Middle frontal gyrus (tissue), 1 donor: ENCODE results near the gene KRTAP5-8.
"Not testable (repeated sequence)": the region's sequence is repeated elsewhere in the genome, so short reads cannot be mapped to it uniquely, and the experiment has no call there.

Experiments
- DNase-seq: peaks from one replicate; pipeline ENCODE4 v3.0.0-alpha.2; 2015; ENCODE audit warnings: low spot score; ENCODE audit errors: extremely low spot score

The KRTAP5-8 gene

DNA sequence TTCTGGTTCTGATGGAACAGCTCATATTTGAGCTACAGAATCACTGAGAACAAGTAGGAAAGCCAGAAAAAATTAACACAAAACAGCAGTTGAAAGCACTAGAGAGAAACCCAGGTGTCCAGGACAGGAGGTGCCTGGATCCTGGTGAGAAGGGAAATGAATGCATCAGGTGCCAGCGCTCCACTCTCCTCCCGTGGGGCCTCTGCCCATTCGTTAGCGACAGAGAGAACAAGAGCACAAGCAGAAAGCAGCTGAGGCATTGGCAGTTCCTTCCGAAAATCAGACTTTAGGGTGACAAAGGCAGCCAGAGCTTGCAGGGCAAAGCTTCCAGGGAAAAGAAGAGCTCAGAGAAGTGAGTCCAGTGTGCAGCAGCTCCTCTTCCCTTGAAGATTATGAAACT lies 30.7 kb upstream of the KRTAP5-8 start:
- DNase-seq: no peak

DNA sequence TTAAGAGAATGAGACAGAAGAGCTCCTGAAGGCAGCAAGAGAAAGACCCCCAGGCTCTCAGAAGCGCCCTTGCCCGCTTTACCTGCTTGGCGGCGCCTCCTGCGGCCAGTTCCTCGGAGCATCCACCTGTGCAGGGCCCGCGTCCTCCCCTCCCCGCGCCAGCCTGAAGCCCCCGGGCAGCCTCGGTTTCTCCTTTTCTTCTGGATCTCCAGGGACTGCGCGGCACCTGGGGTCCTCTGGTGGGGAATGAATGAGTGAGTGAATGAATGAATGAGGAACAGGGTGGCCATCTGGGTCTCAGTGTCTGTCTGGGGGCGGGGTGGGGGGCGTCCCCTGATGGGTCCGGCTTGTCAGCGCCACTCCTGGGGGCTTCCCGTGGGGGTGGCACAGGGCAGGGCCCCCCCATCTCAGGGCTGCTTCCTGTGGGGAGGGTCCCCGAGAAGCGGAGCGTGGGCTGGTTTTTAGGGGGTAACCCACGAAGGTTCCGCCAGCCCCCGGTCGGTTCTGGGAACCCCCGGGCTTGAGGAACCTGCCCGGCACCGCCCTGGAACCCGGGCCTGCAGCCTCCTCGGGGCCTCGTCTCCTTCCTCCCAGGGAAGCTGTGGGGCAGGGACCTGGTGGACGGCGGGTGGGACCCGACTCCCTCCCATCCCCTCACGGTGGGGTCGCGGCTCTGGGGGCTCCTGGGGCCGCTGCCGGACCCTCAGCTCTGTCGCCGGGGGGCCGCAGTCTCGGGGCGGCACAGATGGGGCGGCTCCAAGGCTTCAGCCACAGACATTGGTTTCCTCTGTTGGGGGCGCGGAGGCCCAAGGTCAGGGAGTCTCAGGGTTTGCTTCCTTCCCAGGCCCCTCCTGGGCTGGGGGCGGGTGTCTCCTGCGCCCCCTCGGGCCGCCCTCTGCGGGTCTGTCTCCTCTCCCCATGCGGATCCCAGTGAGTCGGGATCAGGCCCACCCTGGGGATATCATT lies 19.0 kb upstream of the KRTAP5-8 start:
- no peak for DNase-seq

DNA sequence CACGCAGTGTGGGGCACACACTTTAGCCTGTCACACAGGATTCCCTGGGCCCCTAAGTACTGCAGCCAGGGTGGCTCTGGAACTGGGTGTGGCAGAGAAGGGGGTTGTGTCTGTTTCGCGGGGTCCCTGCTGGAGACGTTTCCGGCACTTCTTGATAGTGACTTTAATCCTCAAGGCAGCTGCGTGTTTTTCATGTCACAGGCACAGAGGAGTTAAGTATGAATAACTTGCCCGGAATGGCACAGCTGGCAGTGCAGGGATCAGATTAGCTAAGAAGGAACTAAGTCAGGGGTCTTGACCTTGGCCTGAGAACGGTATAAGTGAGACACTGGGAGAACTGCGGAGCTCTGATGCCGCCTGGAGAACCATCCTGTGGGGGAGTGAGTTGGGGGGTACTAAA lies 18.3 kb upstream of the KRTAP5-8 start:
- no peak for DNase-seq

DNA sequence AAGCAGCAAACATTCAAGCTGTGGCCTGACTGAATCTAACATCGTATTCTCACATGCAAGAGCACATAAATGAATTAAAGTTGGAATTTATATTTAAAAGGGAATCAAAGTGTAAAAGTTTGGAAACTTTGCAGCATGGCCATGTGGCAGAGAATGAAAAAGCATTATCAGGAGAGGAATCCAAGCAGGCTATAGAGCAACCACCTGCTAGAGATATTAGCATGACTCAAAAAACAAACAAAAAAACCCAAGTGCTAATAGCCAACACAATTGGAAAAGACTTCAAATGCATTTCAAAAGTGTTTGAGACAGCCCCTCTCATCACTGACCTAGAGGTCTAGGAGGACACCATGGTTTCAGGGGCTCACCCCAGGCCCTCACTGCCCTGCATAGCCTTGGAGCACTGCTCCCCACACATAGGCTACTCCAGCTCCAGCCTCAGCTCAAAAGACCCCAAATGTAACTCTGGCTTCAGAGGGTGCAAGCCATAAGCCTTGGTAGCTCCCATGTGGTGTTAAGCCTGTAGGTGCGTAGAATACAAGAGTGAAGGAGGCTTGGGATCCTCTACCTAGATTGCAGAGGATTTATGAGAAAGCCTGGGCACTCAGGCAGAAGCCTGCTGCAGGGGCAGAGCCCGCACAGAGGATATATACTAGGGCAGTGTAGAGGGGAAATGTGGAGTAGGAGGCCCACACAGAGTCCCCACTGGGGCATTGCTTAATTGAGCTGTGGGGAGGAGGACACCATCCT lies 12.5 kb upstream of the KRTAP5-8 start:
- no peak for DNase-seq

DNA sequence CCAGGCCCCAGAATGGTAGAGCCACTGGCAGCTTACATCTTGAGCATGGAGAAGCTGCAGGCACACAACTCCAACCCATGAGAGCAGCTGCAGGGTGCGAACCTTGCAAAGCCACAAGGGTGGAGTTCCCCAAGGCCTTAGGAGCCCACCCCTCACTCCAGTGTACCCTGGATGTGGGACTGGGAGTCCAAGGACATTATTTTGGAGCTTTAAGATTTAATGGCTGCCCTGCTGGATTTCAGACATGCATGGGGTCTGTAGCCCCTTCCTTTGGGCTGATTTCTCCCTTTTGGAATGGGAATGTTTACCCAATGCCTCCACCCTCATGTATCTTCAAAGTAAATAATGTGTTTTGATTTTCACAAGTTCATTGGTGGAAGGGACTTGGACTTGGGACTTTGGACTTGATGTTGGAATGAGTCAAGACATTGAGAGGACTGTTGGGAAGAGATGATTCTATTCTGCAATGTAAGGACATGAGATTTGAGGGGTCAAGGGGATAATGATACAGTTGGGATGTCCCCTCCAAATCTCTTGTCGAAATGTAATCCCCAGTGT lies 11.8 kb upstream of the KRTAP5-8 start:
- no peak for DNase-seq

DNA sequence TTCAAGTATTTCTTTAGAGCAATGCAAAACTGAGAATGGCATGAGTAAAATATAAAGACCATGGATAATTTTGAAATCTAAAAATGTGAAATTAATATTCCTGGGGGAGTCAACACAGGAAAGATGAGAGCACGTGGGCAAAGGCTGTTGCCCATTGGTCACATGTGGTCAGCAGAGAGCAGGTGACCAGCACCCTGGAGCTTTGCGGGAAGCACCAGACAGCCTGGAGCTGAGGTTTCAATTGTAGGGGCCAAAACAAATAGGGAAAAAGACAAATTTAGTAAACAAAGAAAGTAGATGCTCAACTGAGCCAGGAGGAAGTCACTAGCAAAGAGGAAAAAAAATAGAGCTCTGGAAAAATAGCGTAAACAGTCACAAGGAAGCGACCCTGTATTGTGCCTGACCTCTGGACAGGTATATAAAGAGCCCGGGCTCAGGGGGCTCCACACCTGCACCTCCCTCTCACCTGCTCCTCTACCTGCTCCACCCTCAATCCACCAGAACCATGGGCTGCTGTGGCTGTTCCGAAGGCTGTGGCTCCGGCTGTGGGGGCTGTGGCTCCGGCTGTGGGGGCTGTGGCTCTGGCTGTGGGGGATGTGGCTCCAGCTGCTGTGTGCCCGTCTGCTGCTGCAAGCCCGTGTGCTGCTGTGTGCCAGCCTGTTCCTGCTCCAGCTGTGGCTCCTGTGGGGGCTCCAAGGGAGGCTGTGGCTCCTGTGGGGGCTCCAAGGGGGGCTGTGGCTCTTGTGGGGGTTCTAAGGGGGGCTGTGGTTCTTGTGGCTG lies 10.8 kb upstream of the KRTAP5-8 start, which contains the start of gene KRTAP5-7:
Gene KRTAP5-7, plus strand, starts transcription at position 472 of the 780 bp plus-strand sequence. Its CDS starts 34 bp downstream, at position 506.
- not testable (repeated sequence) for DNase-seq

DNA sequence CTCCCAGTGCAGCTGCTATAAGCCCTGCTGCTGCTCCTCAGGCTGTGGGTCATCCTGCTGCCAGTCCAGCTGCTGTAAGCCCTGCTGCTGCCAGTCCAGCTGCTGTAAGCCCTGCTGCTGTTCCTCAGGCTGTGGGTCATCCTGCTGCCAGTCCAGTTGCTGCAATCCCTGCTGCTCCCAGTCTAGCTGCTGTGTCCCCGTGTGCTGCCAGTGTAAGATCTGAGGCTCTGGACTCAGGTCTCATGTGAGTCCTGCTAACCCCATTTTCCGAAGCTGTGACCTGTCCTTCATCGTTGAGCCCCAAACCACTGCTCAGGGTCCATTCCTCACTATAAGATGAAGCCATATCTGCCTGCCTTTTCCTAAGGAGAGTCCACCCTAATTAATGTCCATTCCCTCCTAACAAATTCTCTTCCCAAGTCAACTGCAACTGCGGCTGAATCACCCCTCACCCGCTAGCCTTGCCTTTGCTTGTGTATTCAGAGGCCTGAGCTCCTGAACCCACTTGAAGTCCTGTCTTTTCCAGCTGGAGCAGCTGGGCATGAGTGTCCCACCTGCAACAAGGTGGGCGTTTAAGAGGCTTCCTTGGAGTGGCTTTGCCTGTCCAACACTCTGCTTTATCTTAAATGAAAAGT lies 10.1 kb upstream of the KRTAP5-8 start:
- DNase-seq: no peak

DNA sequence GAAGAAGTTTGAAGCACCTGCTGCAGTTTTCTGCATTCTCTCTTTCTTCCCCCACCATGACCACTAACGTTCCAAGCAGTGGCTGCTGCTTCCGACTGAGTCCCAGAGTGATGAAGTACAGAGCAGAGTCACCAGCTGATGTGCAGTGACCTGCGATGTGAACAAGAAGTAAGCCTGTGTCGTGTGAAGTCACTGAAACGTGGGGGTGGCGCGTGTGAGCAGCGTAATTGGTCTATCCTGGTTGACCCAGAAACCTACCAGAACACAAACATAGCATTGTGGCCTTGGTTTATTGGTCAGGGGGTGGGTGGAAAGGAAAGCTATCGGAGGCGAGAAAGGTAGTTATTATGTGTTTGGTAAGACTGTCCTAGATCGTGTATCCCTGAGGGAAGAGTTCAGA lies 7.2 kb upstream of the KRTAP5-8 start:
- no peak for DNase-seq

DNA sequence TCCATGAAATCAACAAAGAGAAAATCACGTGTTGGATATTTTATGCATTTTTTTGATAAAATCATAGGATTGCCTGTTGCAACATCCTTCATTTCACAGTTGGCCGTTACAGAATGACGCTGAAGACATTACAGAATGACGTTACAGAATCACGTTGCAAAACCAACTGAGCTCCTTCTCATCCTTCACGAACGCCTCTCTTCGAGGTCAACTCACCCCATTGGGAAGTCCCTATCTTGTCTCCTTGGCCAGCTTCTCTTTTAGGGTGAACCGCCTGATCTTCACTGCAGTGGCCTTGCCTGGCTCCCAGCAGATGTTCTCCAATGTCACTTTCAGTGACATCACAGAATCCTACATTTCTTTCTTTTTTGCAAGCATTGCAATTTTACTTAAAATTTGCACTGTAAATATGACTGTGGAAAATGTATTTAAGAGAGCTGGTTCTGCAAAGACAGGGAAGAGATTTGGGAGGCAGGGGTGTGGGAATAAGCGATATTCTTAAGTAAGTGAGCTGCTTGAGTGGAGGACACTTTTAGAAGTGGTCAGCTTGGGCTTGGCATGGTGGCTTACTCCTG lies 5.7 kb upstream of the KRTAP5-8 start:
- DNase-seq: no peak

DNA sequence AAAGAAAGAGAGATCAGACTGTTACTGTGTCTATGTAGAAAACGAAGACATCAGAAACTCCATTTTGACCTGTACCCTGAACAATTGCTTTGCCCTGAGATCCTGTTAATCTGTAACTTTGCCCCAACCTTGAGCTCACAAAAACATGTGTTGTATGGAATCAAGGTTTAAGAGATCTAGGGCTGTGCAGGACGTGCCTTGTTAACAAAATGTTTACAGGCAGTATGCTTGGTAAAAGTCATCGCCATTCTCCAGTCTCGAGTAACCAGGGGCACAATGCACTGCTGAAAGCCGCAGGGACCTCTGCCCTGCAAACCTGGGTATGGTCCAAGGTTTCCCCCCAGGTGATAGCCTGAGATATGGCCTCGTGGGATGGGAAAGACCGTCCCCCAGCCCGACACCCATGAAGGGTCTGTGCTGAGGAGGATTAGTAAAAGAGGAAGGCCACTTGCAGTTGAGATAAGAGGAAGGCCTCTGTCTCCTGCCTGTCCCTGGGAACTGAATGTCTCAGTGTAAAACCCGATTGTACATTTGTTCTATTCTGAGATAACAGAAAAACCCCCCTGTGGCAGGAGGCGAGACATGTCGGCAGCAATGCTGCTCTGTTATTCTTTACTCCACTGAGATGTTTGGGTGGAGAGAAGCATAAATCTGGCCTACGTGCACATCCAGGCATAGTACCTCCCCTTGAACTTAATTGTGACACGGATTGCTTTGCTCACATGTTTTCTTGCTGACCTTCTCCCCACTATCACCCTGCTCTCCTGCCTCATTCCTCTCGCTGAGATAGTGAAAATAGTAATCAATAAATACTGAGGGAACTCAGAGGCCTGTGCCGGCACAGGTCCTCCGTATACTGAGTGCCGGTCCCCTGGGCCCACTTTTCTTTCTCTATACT lies 2.9 kb upstream of the KRTAP5-8 start:
- DNase-seq: not testable (repeated sequence)

DNA sequence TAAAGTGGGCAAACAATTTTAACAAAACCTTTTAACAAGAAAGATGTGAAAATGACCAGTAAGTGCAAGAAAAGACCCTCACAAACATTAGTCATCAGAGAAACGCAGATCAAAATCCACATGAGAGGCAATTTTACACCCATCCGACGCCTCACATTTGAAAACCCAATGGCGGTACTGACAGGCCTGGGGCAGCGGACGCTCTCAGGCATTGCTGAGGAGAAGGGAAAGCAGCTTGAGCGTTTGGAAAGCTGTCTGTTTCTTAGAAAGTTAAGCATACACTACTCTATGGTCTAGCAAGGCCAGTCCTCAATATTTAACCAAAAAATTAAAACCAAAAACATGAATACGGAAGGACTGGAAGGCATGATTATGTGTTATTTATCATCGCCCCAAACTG lies 2.0 kb upstream of the KRTAP5-8 start:
- DNase-seq: no peak

DNA sequence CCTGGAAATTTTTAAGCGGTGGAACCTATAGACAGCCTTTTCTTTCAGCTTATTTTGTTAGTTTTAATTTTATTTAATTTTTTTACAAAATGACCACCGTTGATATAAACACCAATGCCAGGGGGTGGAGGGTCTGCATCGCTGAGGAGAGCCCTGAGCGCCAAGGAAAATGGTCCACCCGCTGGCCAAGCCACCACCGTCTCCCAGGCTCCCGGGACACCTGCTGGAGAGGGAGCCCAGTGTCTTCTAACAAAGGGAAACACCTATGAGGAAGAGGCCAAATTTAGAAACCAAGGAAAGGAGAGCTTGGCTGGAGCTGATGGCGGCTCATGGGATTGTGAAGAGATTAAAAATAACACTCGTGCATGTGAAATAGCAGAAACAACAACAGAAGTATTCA lies 288 bp upstream of the KRTAP5-8 start:
- DNase-seq: no peak

DNA sequence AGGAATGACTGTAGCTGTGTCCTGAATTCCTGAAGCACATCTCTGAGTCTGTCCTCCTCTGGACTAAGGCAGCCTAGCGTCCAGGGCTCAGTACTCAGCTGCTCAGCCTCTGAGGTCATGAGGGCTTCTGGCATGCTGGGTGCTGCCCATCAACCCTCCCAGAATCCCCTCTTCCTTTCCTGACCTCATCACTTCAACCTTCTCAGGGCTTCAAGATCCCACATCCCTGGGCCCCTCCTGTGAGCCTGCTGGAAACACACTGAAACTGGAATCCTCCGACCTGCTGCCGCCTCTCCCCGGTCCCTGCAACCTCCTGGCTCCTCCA lies 803 bp downstream of the KRTAP5-8 start:
- no peak for DNase-seq

DNA sequence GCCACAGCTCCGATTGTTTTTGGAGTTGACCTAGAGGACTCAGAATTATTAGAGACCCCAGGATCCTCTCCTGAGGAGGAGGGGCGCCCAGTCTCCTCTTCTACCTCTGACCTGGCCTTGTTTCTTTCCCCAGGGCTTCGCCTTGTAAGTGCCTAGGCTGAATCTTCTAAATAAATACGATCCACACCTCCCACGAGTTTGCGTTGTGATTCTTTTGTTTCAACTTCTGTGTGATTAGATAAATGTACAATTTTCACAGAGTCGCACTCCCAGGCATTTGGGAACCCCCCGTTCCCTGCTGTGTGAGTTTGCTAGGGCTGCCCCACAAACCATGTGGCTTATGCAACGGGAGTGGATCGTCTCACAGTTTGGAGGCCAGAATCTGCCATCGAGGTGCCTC lies 1.2 kb downstream of the KRTAP5-8 start:
- no peak for DNase-seq

DNA sequence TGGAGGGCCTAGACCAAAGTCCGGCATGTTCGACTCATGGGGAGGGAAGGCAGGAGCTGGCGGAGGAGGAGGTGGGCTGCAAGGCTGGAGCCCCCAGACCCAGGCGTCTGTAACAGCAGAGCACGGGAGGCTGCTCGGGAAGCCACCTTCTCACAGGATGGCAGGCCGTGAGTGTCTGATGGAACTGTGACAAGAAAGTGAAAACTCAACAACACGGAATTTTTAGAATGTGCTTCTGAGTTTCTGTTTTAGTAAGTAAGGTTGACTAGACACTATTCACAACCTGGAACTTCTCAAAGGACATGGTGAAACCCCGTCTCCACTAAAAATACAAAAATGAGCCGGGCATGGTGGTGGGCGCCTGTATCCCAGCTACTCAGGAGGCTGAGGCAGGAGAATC lies 2.1 kb downstream of the KRTAP5-8 start:
- not testable (repeated sequence) for DNase-seq

DNA sequence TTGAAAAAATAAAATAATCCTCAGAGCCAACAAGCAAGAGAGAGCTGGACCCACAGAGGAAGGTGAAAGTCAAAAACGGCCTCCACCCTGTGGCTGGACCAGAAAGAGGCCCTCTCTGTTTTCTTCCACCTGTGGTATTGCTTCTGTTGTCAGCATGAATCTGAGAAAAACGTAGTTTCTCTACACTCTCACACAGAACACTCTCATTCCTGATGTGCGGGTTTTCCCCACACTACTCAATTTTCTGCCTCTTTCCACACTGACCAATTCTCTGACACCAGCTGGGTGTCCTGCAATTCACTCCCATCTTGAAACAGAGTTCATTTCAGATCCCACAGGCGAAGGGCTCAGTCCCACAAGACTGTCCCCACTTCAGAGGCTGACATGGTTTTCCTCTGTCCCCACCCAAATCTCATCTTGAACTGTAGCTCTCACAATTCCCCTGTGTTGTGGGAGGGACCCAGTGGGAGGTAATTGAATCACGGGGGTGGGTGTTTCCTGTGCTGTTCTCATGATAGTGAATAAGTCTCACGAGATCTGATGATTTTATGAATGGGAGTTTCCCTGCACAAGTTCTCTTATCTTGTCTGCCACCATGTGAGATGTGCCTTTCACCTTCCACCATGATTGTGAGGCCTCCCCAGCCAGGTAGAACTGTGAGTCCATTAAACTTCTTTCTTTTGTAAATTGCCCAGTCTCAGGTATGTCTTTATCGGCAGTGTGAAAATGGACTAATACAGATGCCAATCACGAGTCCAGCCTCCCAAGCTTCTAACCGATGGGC lies 2.9 kb downstream of the KRTAP5-8 start:
- DNase-seq: not testable (repeated sequence)

DNA sequence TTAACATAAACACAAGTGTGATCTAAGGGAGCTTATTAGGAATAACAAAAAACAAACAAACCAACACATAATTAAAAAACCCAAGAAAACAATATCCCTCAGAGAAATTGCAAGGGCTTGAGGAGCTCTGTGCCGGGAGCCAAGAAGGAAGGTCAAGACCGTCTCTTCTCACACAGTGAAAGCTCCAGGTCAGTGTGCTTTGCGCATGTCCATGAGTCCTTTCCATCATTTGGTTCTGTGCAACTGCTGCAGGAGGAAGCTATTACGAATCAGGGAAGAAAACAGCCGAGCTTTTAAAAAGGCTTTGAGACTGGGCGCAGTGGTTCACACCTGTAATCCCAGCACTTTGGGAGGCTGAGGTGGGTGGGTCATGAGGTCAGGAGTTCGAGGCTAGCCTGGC lies 4.6 kb downstream of the KRTAP5-8 start:
- no peak for DNase-seq

DNA sequence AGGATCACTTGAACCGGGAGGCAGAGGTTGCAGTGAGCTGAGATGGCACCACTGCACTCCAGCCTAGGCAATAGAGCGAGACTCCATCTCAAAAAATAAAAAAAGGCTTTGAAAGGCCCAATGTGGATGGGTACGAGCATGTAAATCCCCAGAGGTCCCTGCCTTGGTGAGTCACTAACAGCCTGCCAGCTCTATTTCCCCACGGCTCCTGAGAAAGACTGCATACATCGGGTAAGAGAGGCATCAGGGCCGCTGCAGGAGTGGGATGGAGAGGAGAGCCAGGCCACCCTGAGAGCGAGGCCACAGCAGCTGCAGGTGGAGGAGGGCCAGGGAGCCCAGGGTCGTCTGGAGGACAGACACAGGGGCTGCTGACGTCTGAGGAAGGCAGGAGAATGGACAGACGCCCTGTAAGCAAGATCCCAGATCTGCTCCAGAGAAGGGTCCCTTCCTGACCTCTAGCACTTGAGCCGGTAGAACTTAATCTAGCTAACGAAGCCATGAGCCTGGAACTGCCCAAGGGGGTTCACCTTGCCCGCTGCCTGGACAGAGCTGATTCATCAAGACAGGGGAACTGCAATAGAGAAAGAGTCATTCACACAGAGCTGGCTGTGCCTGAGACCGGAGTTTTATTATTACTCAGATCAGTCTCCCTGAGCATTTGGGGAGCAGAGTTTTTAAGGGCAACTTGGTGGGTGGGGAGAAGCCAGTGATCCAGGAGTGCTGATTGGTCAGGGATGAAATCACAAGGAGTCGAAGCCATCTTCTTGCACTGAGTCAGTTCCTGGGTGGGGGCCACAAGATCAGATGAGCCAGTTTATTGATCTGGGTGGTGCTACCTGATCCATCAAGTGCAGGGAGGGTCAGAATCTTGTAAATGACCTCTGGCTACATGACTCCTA lies 5.3 kb downstream of the KRTAP5-8 start:
- DNase-seq: no peak
